ENCODE results near the gene SMYD3. TPM values are rescaled to one million over a fixed set of nuclear protein-coding genes. Genes with fewer than 3 reads are reported as not detected.
A peak's percentile ranks its signal among the peaks of the same experiment; 100 is the strongest.

SMYD3 gene
- total and polyA plus RNA-seq, 2 experiments from 2014 or later = 30.8 to 68.5 TPM

- Histone ChIP-seq H3K4me1 (ENCODE audit: insufficient read depth) (peaks cover 5% of the 10 kb centered on the region), H2AFZ (no peak overlapping the region), H3K79me2 (no peaks in the 10 kb centered on the region), H3K27ac (no peak overlapping the region), H3K4me3 (no peak overlapping the region), H3K4me2 (no peak overlapping the region), H4K20me1 (ENCODE audit: insufficient read depth, poor library complexity, severe bottlenecking) (no peaks in the 10 kb centered on the region), H3K27me3 (no peaks in the 10 kb centered on the region), H3K9me2 (replicated peaks; ENCODE audit: insufficient read depth) (no peaks in the 10 kb centered on the region), H3K36me3 (replicated peaks; ENCODE audit: insufficient read depth, low read depth) (no peaks in the 10 kb centered on the region), H3K9me3 (ENCODE audit: low read depth) (no peaks in the 10 kb centered on the region)
- DNase-seq (ENCODE audit: low spot score) = no peak
- no peak for TF ChIP-seq CTCF (IDR thresholded peaks at IDR 0.05; ENCODE audit: poor library complexity)
- no peak for TF ChIP-seq EZH2phosphoT487 (IDR thresholded peaks at IDR 0.05; ENCODE audit: low read depth, severe bottlenecking, unreplicated experiment)
- TF ChIP-seq EZH2 (IDR thresholded peaks at IDR 0.05; ENCODE audit: borderline replicate concordance) = no peak
Measured at GRCh38 chr1:246270236-246270635, 236.8 kb downstream of the SMYD3 start.

- Histone ChIP-seq H3K4me2 (no peak overlapping the region), H3K79me2 (no peaks in the 10 kb centered on the region), H3K27ac (no peak overlapping the region), H3K4me1 (ENCODE audit: insufficient read depth) (peaks cover 5% of the 10 kb centered on the region), H3K36me3 (replicated peaks; ENCODE audit: insufficient read depth, low read depth) (no peaks in the 10 kb centered on the region), H3K9me2 (replicated peaks; ENCODE audit: insufficient read depth) (no peaks in the 10 kb centered on the region), H3K9me3 (ENCODE audit: low read depth) (no peaks in the 10 kb centered on the region), H4K20me1 (ENCODE audit: insufficient read depth, poor library complexity, severe bottlenecking) (no peaks in the 10 kb centered on the region), H3K27me3 (no peaks in the 10 kb centered on the region), H3K4me3 (no peak overlapping the region), H2AFZ (no peak overlapping the region)
- DNase-seq (ENCODE audit: low spot score) = no peak
- WGBS (ENCODE audit: low lambda C conversion rate, missing lambda C conversion rate) = 96% methylated on average over 7 of the region's 7 CpGs
- TF ChIP-seq CTCF (IDR thresholded peaks at IDR 0.05; ENCODE audit: poor library complexity) (no peak), EZH2phosphoT487 (IDR thresholded peaks at IDR 0.05; ENCODE audit: low read depth, severe bottlenecking, unreplicated experiment) (no peak), EZH2 (IDR thresholded peaks at IDR 0.05; ENCODE audit: borderline replicate concordance) (no peak)
Measured at GRCh38 chr1:246269466-246269865, 237.6 kb downstream of the SMYD3 start.

GRCh38 chr1:246267896-246268295, 239.2 kb downstream of the SMYD3 start:
- 45% methylated on average over 5 of the region's 5 CpGs for WGBS (ENCODE audit: low lambda C conversion rate, missing lambda C conversion rate)
- Histone ChIP-seq H3K27ac (peak overlapping the region; percentile 58), H3K4me3 (no peak overlapping the region), H3K27me3 (no peaks in the 10 kb centered on the region), H3K4me2 (no peak overlapping the region), H2AFZ (peak overlapping the region; percentile 44), H3K36me3 (replicated peaks; ENCODE audit: insufficient read depth, low read depth) (no peaks in the 10 kb centered on the region), H3K9me3 (ENCODE audit: low read depth) (no peaks in the 10 kb centered on the region), H3K4me1 (ENCODE audit: insufficient read depth) (peaks cover 5% of the 10 kb centered on the region), H3K79me2 (no peaks in the 10 kb centered on the region), H4K20me1 (ENCODE audit: insufficient read depth, poor library complexity, severe bottlenecking) (no peaks in the 10 kb centered on the region), H3K9me2 (replicated peaks; ENCODE audit: insufficient read depth) (no peaks in the 10 kb centered on the region)
- TF ChIP-seq CTCF (IDR thresholded peaks at IDR 0.05; ENCODE audit: poor library complexity) = no peak
- TF ChIP-seq EZH2phosphoT487 (IDR thresholded peaks at IDR 0.05; ENCODE audit: low read depth, severe bottlenecking, unreplicated experiment) = no peak
- TF ChIP-seq EZH2 (IDR thresholded peaks at IDR 0.05; ENCODE audit: borderline replicate concordance) = no peak
- peak; percentile 23 for DNase-seq (ENCODE audit: low spot score)

GRCh38 chr1:246267426-246267825, 239.7 kb downstream of the SMYD3 start:
- no peak overlapping the region for H3K4me2 ChIP-seq
- TF ChIP-seq EZH2 (IDR thresholded peaks at IDR 0.05; ENCODE audit: borderline replicate concordance) (no peak), CTCF (IDR thresholded peaks at IDR 0.05; ENCODE audit: poor library complexity) (no peak), EZH2phosphoT487 (IDR thresholded peaks at IDR 0.05; ENCODE audit: low read depth, severe bottlenecking, unreplicated experiment) (no peak)
- H3K9me2 ChIP-seq (replicated peaks; ENCODE audit: insufficient read depth) = no peaks in the 10 kb centered on the region
- H3K27ac ChIP-seq = peak overlapping the region; percentile 58
- no peak for DNase-seq (ENCODE audit: low spot score)
- no peaks in the 10 kb centered on the region for H3K9me3 ChIP-seq (ENCODE audit: low read depth)
- peak overlapping the region; percentile 44 for H2AFZ ChIP-seq
- no peak overlapping the region for H3K4me3 ChIP-seq
- WGBS (ENCODE audit: low lambda C conversion rate, missing lambda C conversion rate) = 50% methylated on average over 3 of the region's 3 CpGs
- no peaks in the 10 kb centered on the region for H3K79me2 ChIP-seq
- no peaks in the 10 kb centered on the region for H4K20me1 ChIP-seq (ENCODE audit: insufficient read depth, poor library complexity, severe bottlenecking)
- H3K27me3 ChIP-seq = no peaks in the 10 kb centered on the region
- peaks cover 5% of the 10 kb centered on the region for H3K4me1 ChIP-seq (ENCODE audit: insufficient read depth)
- H3K36me3 ChIP-seq (replicated peaks; ENCODE audit: insufficient read depth, low read depth) = no peaks in the 10 kb centered on the region

Measured in hepatocyte (in vitro differentiated cells).